GM23338 (cell line): Measurements from ENCODE around the gene FBXW7. TPM values are rescaled to one million over a fixed set of nuclear protein-coding genes. Genes with fewer than 3 reads are reported as not detected.

Experiments
- ATAC-seq: fragments of 200-7000 bp; cut with Tn5 transposase; 3 replicates; pipeline ENCODE4 v1.9.1; 2020
- DNase-seq: peaks from one replicate; pipeline ENCODE4 v3.0.0-alpha.2; 2015; ENCODE audit warnings: low spot score
- H2AFZ ChIP-seq: fragments of 200-600 bp; sonication (generic); 2 replicates; pipeline ENCODE4 v1.8.0; 2016; ENCODE audit warnings: antibody characterized with exemption, mild to moderate bottlenecking, moderate library complexity
- H3F3A ChIP-seq: fragments of 200-600 bp; sonication (generic); replicated peaks from 2 replicates; pipeline ENCODE4 v1.8.0; 2017; ENCODE audit warnings: antibody characterized with exemption, mixed run types, low read depth
- H3K27ac ChIP-seq: fragments of 200-600 bp; sonication (generic); 2 replicates; pipeline ENCODE4 v1.6.1; 2016; ENCODE audit warnings: low read depth
- H3K27me3 ChIP-seq: fragments of 200-600 bp; sonication (generic); 2 replicates; pipeline ENCODE4 v1.8.0; 2016; ENCODE audit warnings: mild to moderate bottlenecking, mixed run types, moderate library complexity; ENCODE audit not compliant: insufficient read depth
- H3K36me3 ChIP-seq: fragments of 200-600 bp; sonication (generic); 2 replicates; pipeline ENCODE4 v1.8.0; 2016; ENCODE audit warnings: mild to moderate bottlenecking; ENCODE audit not compliant: insufficient read depth
- H3K4me1 ChIP-seq: fragments of 200-600 bp; sonication (generic); 2 replicates; pipeline ENCODE4 v1.8.0; 2016; ENCODE audit warnings: mild to moderate bottlenecking, moderate library complexity; ENCODE audit not compliant: insufficient read depth
- H3K4me2 ChIP-seq: fragments of 200-600 bp; sonication (generic); 2 replicates; pipeline ENCODE4 v1.7.1; 2017; ENCODE audit warnings: mixed run types
- H3K4me3 ChIP-seq: fragments of 200-600 bp; sonication (generic); 2 replicates; pipeline ENCODE4 v1.6.1; 2016; ENCODE audit warnings: mixed run types
- H3K79me2 ChIP-seq: fragments of 200-600 bp; sonication (generic); replicated peaks from 2 replicates; pipeline ENCODE4 v1.8.0; 2017; ENCODE audit warnings: mild to moderate bottlenecking; ENCODE audit not compliant: insufficient read depth
- H3K9me2 ChIP-seq: fragments of 200-600 bp; sonication (generic); 2 replicates; pipeline ENCODE4 v1.8.0; 2017; ENCODE audit not compliant: insufficient read depth
- H4K20me1 ChIP-seq: fragments of 200-600 bp; sonication (generic); replicated peaks from 2 replicates; pipeline ENCODE4 v1.8.0; 2017; ENCODE audit warnings: mild to moderate bottlenecking; ENCODE audit not compliant: insufficient read depth
- H3K27ac Mint-ChIP-seq: 2 replicates; pipeline ENCODE4 v1.8.0; 2020; ENCODE audit warnings: inconsistent platforms, mild to moderate bottlenecking, moderate library complexity, mixed read lengths
- H3K27me3 Mint-ChIP-seq: 3 replicates; pipeline ENCODE4 v1.8.0; 2022; ENCODE audit warnings: low read depth, mild to moderate bottlenecking, moderate library complexity, mixed read lengths, inconsistent platforms; ENCODE audit not compliant: insufficient read depth, poor library complexity
- H3K36me3 Mint-ChIP-seq: 3 replicates; pipeline ENCODE4 v1.8.0; 2021; ENCODE audit warnings: low read depth, mild to moderate bottlenecking, inconsistent platforms, moderate library complexity, mixed read lengths
- H3K4me1 Mint-ChIP-seq: 3 replicates; pipeline ENCODE4 v1.8.0; 2020; ENCODE audit warnings: mild to moderate bottlenecking, inconsistent platforms, mixed read lengths
- H3K4me3 Mint-ChIP-seq: 3 replicates; pipeline ENCODE4 v1.8.0; 2021; ENCODE audit warnings: moderate library complexity, mild to moderate bottlenecking, inconsistent platforms, mixed read lengths
- H3K9me3 Mint-ChIP-seq: 3 replicates; pipeline ENCODE4 v1.8.0; 2020; ENCODE audit warnings: moderate library complexity, mild to moderate bottlenecking, inconsistent platforms, mixed read lengths
- CREB1 ChIP-seq: fragments of 250-450 bp; sonication (Bioruptor Pico); IDR thresholded peaks from 2 replicates; pipeline ENCODE4 v1.5.0; 2020; ENCODE audit warnings: low read depth, mild to moderate bottlenecking, moderate library complexity
- CTCF ChIP-seq, 2 experiments: fragments of 200-600 bp in 1 of 2; sonication (generic) in 1 of 2; conservative IDR thresholded peaks; 2 replicates each; pipeline versions ENCODE4 v1.5.1 to v1.6.1; 2016 to 2017; ENCODE audit warnings: antibody characterized with exemption in 2 of 2, low read depth in 2 of 2, mild to moderate bottlenecking in 2 of 2, moderate library complexity in 1 of 2
- NANOG ChIP-seq: IDR thresholded peaks from 2 replicates; pipeline ENCODE4 v1.6.1; 2016; ENCODE audit warnings: antibody characterized with exemption, borderline replicate concordance
- POLR2AphosphoS5 ChIP-seq: IDR thresholded peaks from 2 replicates; pipeline ENCODE4 v1.6.1; 2016; ENCODE audit warnings: antibody characterized with exemption, low read depth
- REST ChIP-seq: IDR thresholded peaks from one replicate; pipeline ENCODE4 v1.6.1; 2018; ENCODE audit warnings: antibody characterized with exemption; ENCODE audit not compliant: unreplicated experiment
- STAT1 ChIP-seq: IDR thresholded peaks from one replicate; pipeline ENCODE4 v1.6.1; 2016; ENCODE audit warnings: antibody characterized with exemption; ENCODE audit not compliant: unreplicated experiment
- ZNF331 ChIP-seq: fragments of 250-450 bp; sonication (Bioruptor Pico); IDR thresholded peaks from 2 replicates; pipeline ENCODE4 v1.5.0; 2020; ENCODE audit warnings: low read depth, mild to moderate bottlenecking, moderate library complexity
- ZNF462 ChIP-seq: fragments of 250-450 bp; sonication (Bioruptor Pico); IDR thresholded peaks from 2 replicates; pipeline ENCODE4 v1.5.0; 2020; ENCODE audit warnings: mild to moderate bottlenecking, moderate library complexity
- polyA plus RNA-seq: library from polyadenylated mRNA; unstranded; fragments of >200 nt; fragmentation: Nextera tagmentation; extraction: Ambion mirVana; gene quantifications from 2 replicates; pipeline ENCODE4 v1.2.1, GENCODE V29; 2016
- total RNA-seq: library from RNA; depleted of rRNA; stranded (reverse); fragments of >200 nt; shearing (Covaris generic); gene quantifications from 2 replicates; pipeline ENCODE4 v1.2.3, GENCODE V29; 2014

FBXW7 gene
- total and polyA plus RNA-seq, 2 experiments from 2014 or later: 25.8 to 34.7 TPM

GRCh38 chr4:152321398-152321797 lies 214.5 kb downstream of the FBXW7 start:
- no peak overlapping the region for H3K4me3 ChIP-seq
- H4K20me1 ChIP-seq: no peaks in the 10 kb centered on the region
- no peak for DNase-seq
- H3K9me3 Mint-ChIP-seq: no peaks in the 10 kb centered on the region
- no peaks in the 10 kb centered on the region for H3K79me2 ChIP-seq
- ATAC-seq: no peak
- no peak overlapping the region for H3K4me3 Mint-ChIP-seq
- no peaks in the 10 kb centered on the region for H3F3A ChIP-seq
- H3K9me2 ChIP-seq: no peaks in the 10 kb centered on the region
- no peak overlapping the region for H3K27ac Mint-ChIP-seq
- no peak overlapping the region for H3K4me2 ChIP-seq
- H3K36me3 Mint-ChIP-seq: peaks cover 8% of the 10 kb centered on the region
- H3K27me3 Mint-ChIP-seq: no peaks in the 10 kb centered on the region
- no peak overlapping the region for H3K27ac ChIP-seq
- H3K27me3 ChIP-seq: no peaks in the 10 kb centered on the region
- H3K36me3 ChIP-seq: peaks cover 4% of the 10 kb centered on the region; the same call in 1 of the 2 replicates
- no peak overlapping the region for H2AFZ ChIP-seq
- peaks cover 6% of the 10 kb centered on the region; the same call in 2 of the 3 replicates for H3K4me1 Mint-ChIP-seq
- no peaks in the 10 kb centered on the region for H3K4me1 ChIP-seq
- no peak for TF ChIP-seq NANOG
- TF ChIP-seq ZNF462: no peak
- TF ChIP-seq CTCF (conservative IDR thresholded peaks at IDR 0.05; ENCODE audit: low read depth in 2 of 2): no peak
- TF ChIP-seq CREB1: no peak

- Histone ChIP-seq H3K79me2 (no peaks in the 10 kb centered on the region), H3K9me2 (no peaks in the 10 kb centered on the region), H3K27me3 (no peaks in the 10 kb centered on the region), H3K4me2 (no peak overlapping the region), H2AFZ (no peak overlapping the region), H3K4me3 (no peak overlapping the region), H3F3A (no peaks in the 10 kb centered on the region), H3K4me1 (no peaks in the 10 kb centered on the region), H3K27ac (no peak overlapping the region), H3K36me3 (no peaks in the 10 kb centered on the region), H4K20me1 (no peaks in the 10 kb centered on the region)
- Mint-ChIP-seq H3K9me3 (no peaks in the 10 kb centered on the region), H3K4me1 (peaks cover 6% of the 10 kb centered on the region; the same call in 2 of the 3 replicates), H3K4me3 (no peak overlapping the region), H3K27me3 (peaks cover 3% of the 10 kb centered on the region), H3K27ac (no peak overlapping the region), H3K36me3 (no peaks in the 10 kb centered on the region)
- ATAC-seq (no peak), DNase-seq (no peak)
- TF ChIP-seq POLR2AphosphoS5 (no peak), CREB1 (no peak), CTCF (conservative IDR thresholded peaks at IDR 0.05; ENCODE audit: low read depth in 2 of 2) (no peak), ZNF331 (CRISPR knock-in tag) (no peak), NANOG (no peak), STAT1 (no peak), REST (no peak)
Measured at GRCh38 chr4:152316969-152317368, 218.9 kb downstream of the FBXW7 start.
